22Rv1 (cell line): Measurements from ENCODE around the gene LAP3.

ENCODE experiments used
- H3K27ac ChIP-seq: fragments of 450-650 bp; 2 replicates; pipeline ENCODE4 v1.5.1; 2017
- CTCF ChIP-seq: fragments of 450-650 bp; IDR thresholded peaks from 2 replicates; pipeline ENCODE4 v1.5.1; 2017; ENCODE audit warnings: mild to moderate bottlenecking
- ZFX ChIP-seq: fragments of 450-650 bp; IDR thresholded peaks from 2 replicates; pipeline ENCODE4 v1.6.1; 2017; ENCODE audit warnings: antibody characterized with exemption, borderline replicate concordance

The LAP3 gene

GRCh38 chr4:17605236-17605635 lies 28.2 kb downstream of the LAP3 start:
- no peak for TF ChIP-seq ZFX
- TF ChIP-seq CTCF, result no peak
- no peak overlapping the region for H3K27ac ChIP-seq

GRCh38 chr4:17613761-17614415 lies 36.9 kb downstream of the LAP3 start:
- TF ChIP-seq CTCF (no peak), ZFX (no peak)
- H3K27ac ChIP-seq, result peak overlapping the region; percentile 64

GRCh38 chr4:17614416-17615299 lies 37.7 kb downstream of the LAP3 start, which contains the start of gene MED28:
MED28 (plus strand) TSS chr4:17614641; CDS start chr4:17614655, 14 bp downstream.
- peak within 1 kb of the TSS; percentile 64 for H3K27ac ChIP-seq
- no peak for TF ChIP-seq CTCF
- TF ChIP-seq ZFX, result no peak

GRCh38 chr4:17616283-17616682 lies 39.3 kb downstream of the LAP3 start:
- no peak overlapping the region for H3K27ac ChIP-seq
- TF ChIP-seq ZFX (no peak), CTCF (no peak)

- H3K27ac ChIP-seq, result no peak overlapping the region
- TF ChIP-seq CTCF, result no peak
- no peak for TF ChIP-seq ZFX
These were observed 41.9 kb downstream of the LAP3 start for GRCh38 chr4:17618926-17619325.

- TF ChIP-seq ZFX, result no peak
- no peak for TF ChIP-seq CTCF
- H3K27ac ChIP-seq, result no peak overlapping the region
These were observed 42.6 kb downstream of the LAP3 start for GRCh38 chr4:17619416-17620105.

- no peak overlapping the region for H3K27ac ChIP-seq
- TF ChIP-seq ZFX (no peak), CTCF (no peak)
These were observed 46.5 kb downstream of the LAP3 start for GRCh38 chr4:17623451-17624001.
